MCF 10A (cell line): ENCODE measurements around the gene ADM5. TPM values are rescaled to one million over a fixed set of nuclear protein-coding genes. Genes with fewer than 3 reads are reported as not detected.

Experiments used
- BruUV-seq: library from RNA; stranded (reverse); fragments of 400-500 nt; replicated peaks from 2 replicates; lab custom pipeline; 2021; lab: Mats Ljungman, UMichigan
- CTCF ChIA-PET: fragments of 300-600 bp; sonication (Branson Sonifier 250); formaldehyde crosslinking; extraction: SDS; loops from one replicate; lab custom pipeline; 2021; ENCODE audit warnings: antibody characterized with exemption, inconsistent platforms; lab: Yijun Ruan, JAX
- POLR2A ChIA-PET: fragments of 300-600, 350-650 bp; sonication (Branson Sonifier 250); formaldehyde crosslinking; extraction: SDS; loops from one replicate; lab custom pipeline; 2020; ENCODE audit warnings: antibody characterized with exemption, inconsistent platforms; lab: Yijun Ruan, JAX
- DNase-seq: peaks from one replicate; pipeline ENCODE4 v3.0.0-alpha.2; 2018; ENCODE audit not compliant: unreplicated experiment
- H3K27ac Mint-ChIP-seq: one replicate; pipeline ENCODE4 v1.8.0; 2022; ENCODE audit warnings: mild to moderate bottlenecking, low read depth, mixed read lengths; ENCODE audit not compliant: unreplicated experiment
- H3K27me3 Mint-ChIP-seq: one replicate; pipeline ENCODE4 v1.8.0; 2022; ENCODE audit warnings: mixed read lengths; ENCODE audit not compliant: insufficient read depth, unreplicated experiment
- H3K36me3 Mint-ChIP-seq: one replicate; pipeline ENCODE4 v1.8.0; 2022; ENCODE audit warnings: mild to moderate bottlenecking, moderate library complexity, mixed read lengths; ENCODE audit not compliant: insufficient read depth, unreplicated experiment
- H3K4me1 Mint-ChIP-seq: one replicate; pipeline ENCODE4 v1.8.0; 2022; ENCODE audit warnings: mixed read lengths; ENCODE audit not compliant: insufficient read depth, unreplicated experiment
- H3K4me3 Mint-ChIP-seq: one replicate; pipeline ENCODE4 v1.8.0; 2022; ENCODE audit warnings: mild to moderate bottlenecking, moderate library complexity, mixed read lengths; ENCODE audit not compliant: unreplicated experiment
- H3K9me3 Mint-ChIP-seq: one replicate; pipeline ENCODE4 v1.8.0; 2022; ENCODE audit warnings: mixed read lengths; ENCODE audit not compliant: unreplicated experiment
- CTCF ChIP-seq: fragments of 200-600 bp; IDR thresholded peaks from one replicate; pipeline ENCODE4 v1.8.0; 2022; ENCODE audit warnings: antibody characterized with exemption, mild to moderate bottlenecking; ENCODE audit not compliant: unreplicated experiment
- intact Hi-C: fragments of 100-400 bp; cut with micrococcal nuclease; formaldehyde crosslinking; loops from 2 replicates; pipeline ENCODE4 v1.14.1; 2022
- total RNA-seq: library from RNA; stranded (reverse); gene quantifications from 2 replicates; pipeline ENCODE4 v1.2.3, GENCODE V29; 2022

Gene ADM5
- total RNA-seq, 1 experiment from 2014 or later = 1.8 TPM

GRCh38 chr19:49645592-49645991 lies 43.8 kb upstream of the ADM5 start:
- Mint-ChIP-seq H3K9me3 (no peaks in the 10 kb centered on the region), H3K27ac (no peak overlapping the region), H3K4me3 (no peak overlapping the region), H3K27me3 (no peaks in the 10 kb centered on the region), H3K4me1 (peaks cover 20% of the 10 kb centered on the region), H3K36me3 (peaks cover 49% of the 10 kb centered on the region)
- intact Hi-C loops = no loop called here
- CTCF ChIA-PET = interaction anchor here (0.5 to 1.5 kb wide), 7 partner anchors 14 to 137 kb away, joined by 3 to 5 read pairs (median 3); no protein-coding TSS in a partner anchor
- BruUV-seq = no TSS peak
- DNase-seq = no peak
- TF ChIP-seq CTCF = no peak
- POLR2A ChIA-PET = no interaction called here

GRCh38 chr19:49645995-49646394 lies 43.4 kb upstream of the ADM5 start:
- no peaks in the 10 kb centered on the region for H3K9me3 Mint-ChIP-seq
- no peak overlapping the region for H3K4me3 Mint-ChIP-seq
- TF ChIP-seq CTCF = no peak
- H3K27ac Mint-ChIP-seq = no peak overlapping the region
- peaks cover 20% of the 10 kb centered on the region for H3K4me1 Mint-ChIP-seq
- no peak for DNase-seq
- H3K36me3 Mint-ChIP-seq = peaks cover 49% of the 10 kb centered on the region
- ChIA-PET POLR2A (no interaction called here), CTCF (interaction anchor here (0.5 to 1.5 kb wide), 6 partner anchors 14 to 137 kb away, joined by 3 to 5 read pairs (median 3); no protein-coding TSS in a partner anchor)
- no TSS peak for BruUV-seq
- no peaks in the 10 kb centered on the region for H3K27me3 Mint-ChIP-seq
- intact Hi-C loops = no loop called here

GRCh38 chr19:49646586-49646985 lies 42.8 kb upstream of the ADM5 start:
- Mint-ChIP-seq H3K9me3 (no peaks in the 10 kb centered on the region), H3K4me1 (peaks cover 20% of the 10 kb centered on the region), H3K27ac (no peak overlapping the region), H3K4me3 (no peak overlapping the region), H3K36me3 (peaks cover 46% of the 10 kb centered on the region), H3K27me3 (no peaks in the 10 kb centered on the region)
- no TSS peak for BruUV-seq
- no peak for DNase-seq
- intact Hi-C loops = no loop called here
- no peak for TF ChIP-seq CTCF
- CTCF ChIA-PET = interaction anchor here (1.1 kb wide), 1 partner anchor 25 kb away, joined by 3 read pairs; no protein-coding TSS in a partner anchor
- POLR2A ChIA-PET = no interaction called here

- intact Hi-C loops = no loop called here
- no TSS peak for BruUV-seq
- H3K27ac Mint-ChIP-seq = no peak overlapping the region
- POLR2A ChIA-PET = interaction anchor here (0.7 kb wide), 1 partner anchor 11 kb away, joined by 3 read pairs; no protein-coding TSS in a partner anchor
- no peaks in the 10 kb centered on the region for H3K27me3 Mint-ChIP-seq
- H3K4me1 Mint-ChIP-seq = no peaks in the 10 kb centered on the region
- H3K4me3 Mint-ChIP-seq = no peak overlapping the region
- H3K9me3 Mint-ChIP-seq = no peaks in the 10 kb centered on the region
- no peak for DNase-seq
- peaks cover 78% of the 10 kb centered on the region for H3K36me3 Mint-ChIP-seq
- CTCF ChIA-PET = interaction anchor here (0.6 kb wide), 1 partner anchor 164 kb away, joined by 4 read pairs; no protein-coding TSS in a partner anchor
- no peak for TF ChIP-seq CTCF
Observed at GRCh38 chr19:49651029-49651819, 38.2 kb upstream of the ADM5 start.
